ENCODE data around the gene PLAA. TPM values are rescaled to one million over a fixed set of nuclear protein-coding genes. Genes with fewer than 3 reads are reported as not detected.
"Not testable (repeated sequence)": the region's sequence is repeated elsewhere in the genome, so short reads cannot be mapped to it uniquely, and the experiment has no call there.

The PLAA gene
- total RNA-seq, 1 donor from 2014 or later = 41.3 TPM

GRCh38 chr9:26880262-26880661 is 66.8 kb downstream of the PLAA start:
- H3K9me3 Mint-ChIP-seq (ENCODE audit: unreplicated experiment) = peaks cover 8% of the 10 kb centered on the region
- Histone ChIP-seq H3K9me3 (ENCODE audit: insufficient read depth, low read depth, low read length) (peaks cover 3% of the 10 kb centered on the region), H3K4me1 (ENCODE audit: insufficient read depth, low read length) (no peaks in the 10 kb centered on the region), H3K9ac (ENCODE audit: low read length) (no peak overlapping the region), H3K27me3 (ENCODE audit: insufficient read depth, low read length) (no peaks in the 10 kb centered on the region), H3K4me2 (ENCODE audit: low read length) (no peak overlapping the region), H3K79me2 (ENCODE audit: insufficient read depth, low read length) (no peaks in the 10 kb centered on the region), H3K4me3 (ENCODE audit: insufficient read depth, low read depth, low read length) (no peak overlapping the region), H3K27ac (ENCODE audit: low read depth, low read length) (no peak overlapping the region), H4K20me1 (ENCODE audit: insufficient read depth, low read length) (no peaks in the 10 kb centered on the region), H3K36me3 (ENCODE audit: insufficient read depth, low read length) (peaks cover 10% of the 10 kb centered on the region), H2AFZ (ENCODE audit: low read depth, low read length) (no peak overlapping the region)
- FAIRE-seq = no peak
- no peak overlapping the region for H3K27ac Mint-ChIP-seq (ENCODE audit: unreplicated experiment)
- H3K4me3 Mint-ChIP-seq (ENCODE audit: unreplicated experiment) = no peak overlapping the region
- peaks cover 28% of the 10 kb centered on the region for H3K36me3 Mint-ChIP-seq (ENCODE audit: low read depth, unreplicated experiment)
- no peak for DNase-seq (ENCODE audit: low read depth)
- H3K27me3 Mint-ChIP-seq (ENCODE audit: low read depth, unreplicated experiment) = no peaks in the 10 kb centered on the region
- TF ChIP-seq EZH2 (IDR thresholded peaks at IDR 0.05; ENCODE audit: insufficient read depth, low read length) (no peak), CTCF (IDR thresholded peaks at IDR 0.05; ENCODE audit: insufficient read depth, low read depth, low read length) (no peak)
- no peaks in the 10 kb centered on the region for H3K4me1 Mint-ChIP-seq (ENCODE audit: low read depth, unreplicated experiment)

GRCh38 chr9:26875155-26875554 is 71.9 kb downstream of the PLAA start:
- not testable (repeated sequence) for H3K4me2 ChIP-seq (ENCODE audit: low read length); H3K4me3 ChIP-seq (ENCODE audit: insufficient read depth, low read depth, low read length); H3K4me3 Mint-ChIP-seq (ENCODE audit: unreplicated experiment); H3K27ac Mint-ChIP-seq (ENCODE audit: unreplicated experiment); H3K27me3 ChIP-seq (ENCODE audit: insufficient read depth, low read length); H4K20me1 ChIP-seq (ENCODE audit: insufficient read depth, low read length); H3K4me1 ChIP-seq (ENCODE audit: insufficient read depth, low read length); FAIRE-seq; H2AFZ ChIP-seq (ENCODE audit: low read depth, low read length); H3K27ac ChIP-seq (ENCODE audit: low read depth, low read length); H3K79me2 ChIP-seq (ENCODE audit: insufficient read depth, low read length); H3K9me3 Mint-ChIP-seq (ENCODE audit: unreplicated experiment); H3K27me3 Mint-ChIP-seq (ENCODE audit: low read depth, unreplicated experiment); H3K36me3 ChIP-seq (ENCODE audit: insufficient read depth, low read length); H3K36me3 Mint-ChIP-seq (ENCODE audit: low read depth, unreplicated experiment); H3K9ac ChIP-seq (ENCODE audit: low read length); DNase-seq (ENCODE audit: low read depth); H3K4me1 Mint-ChIP-seq (ENCODE audit: low read depth, unreplicated experiment); H3K9me3 ChIP-seq (ENCODE audit: insufficient read depth, low read depth, low read length)

GRCh38 chr9:26870292-26870691 is 76.8 kb downstream of the PLAA start:
- Histone ChIP-seq H3K27ac (ENCODE audit: low read depth, low read length) (no peak overlapping the region), H3K9ac (ENCODE audit: low read length) (no peak overlapping the region), H2AFZ (ENCODE audit: low read depth, low read length) (no peak overlapping the region), H3K36me3 (ENCODE audit: insufficient read depth, low read length) (no peaks in the 10 kb centered on the region), H3K4me3 (ENCODE audit: insufficient read depth, low read depth, low read length) (no peak overlapping the region), H3K27me3 (ENCODE audit: insufficient read depth, low read length) (no peaks in the 10 kb centered on the region), H3K4me1 (ENCODE audit: insufficient read depth, low read length) (no peaks in the 10 kb centered on the region), H3K79me2 (ENCODE audit: insufficient read depth, low read length) (no peaks in the 10 kb centered on the region), H3K9me3 (ENCODE audit: insufficient read depth, low read depth, low read length) (no peaks in the 10 kb centered on the region), H3K4me2 (ENCODE audit: low read length) (no peak overlapping the region), H4K20me1 (ENCODE audit: insufficient read depth, low read length) (no peaks in the 10 kb centered on the region)
- no peaks in the 10 kb centered on the region for H3K27me3 Mint-ChIP-seq (ENCODE audit: low read depth, unreplicated experiment)
- no peaks in the 10 kb centered on the region for H3K9me3 Mint-ChIP-seq (ENCODE audit: unreplicated experiment)
- H3K36me3 Mint-ChIP-seq (ENCODE audit: low read depth, unreplicated experiment) = no peaks in the 10 kb centered on the region
- H3K4me1 Mint-ChIP-seq (ENCODE audit: low read depth, unreplicated experiment) = peaks cover 6% of the 10 kb centered on the region
- H3K27ac Mint-ChIP-seq (ENCODE audit: unreplicated experiment) = peak overlapping the region; percentile 26
- TF ChIP-seq CTCF (IDR thresholded peaks at IDR 0.05; ENCODE audit: insufficient read depth, low read depth, low read length) (no peak), EZH2 (IDR thresholded peaks at IDR 0.05; ENCODE audit: insufficient read depth, low read length) (no peak)
- no peak for FAIRE-seq
- H3K4me3 Mint-ChIP-seq (ENCODE audit: unreplicated experiment) = no peak overlapping the region
- DNase-seq (ENCODE audit: low read depth) = peak; percentile 51
